OCI-LY1 (cell line): Measurements from ENCODE around the gene RASAL3.

Experiments used
- H2AFZ ChIP-seq: fragments of 200-600 bp; sonication (generic), shearing (Covaris generic); 2 replicates; pipeline ENCODE4 v1.6.0; 2014; ENCODE audit warnings: antibody characterized with exemption, mild to moderate bottlenecking, low read length
- H3F3A ChIP-seq: fragments of 200-600 bp; sonication (generic), shearing (Covaris generic); 2 replicates; pipeline ENCODE4 v1.6.0; 2014; ENCODE audit warnings: mild to moderate bottlenecking, antibody characterized with exemption, low read length, moderate library complexity; ENCODE audit not compliant: insufficient read depth
- H3K27ac ChIP-seq: fragments of 200-600 bp; sonication (generic); 2 replicates; pipeline ENCODE4 v1.5.1; 2014; ENCODE audit warnings: low read length, mixed run types, mild to moderate bottlenecking, low read depth; ENCODE audit not compliant: poor library complexity, severe bottlenecking
- H3K27me3 ChIP-seq: fragments of 200-600 bp; sonication (generic); 2 replicates; pipeline ENCODE4 v1.6.0; 2014; ENCODE audit warnings: antibody characterized with exemption, mild to moderate bottlenecking, low read length, moderate library complexity; ENCODE audit not compliant: insufficient read depth
- H3K36me3 ChIP-seq: fragments of 200-600 bp; sonication (generic); 2 replicates; pipeline ENCODE4 v1.6.1; 2014; ENCODE audit warnings: mild to moderate bottlenecking, antibody characterized with exemption, low read length, moderate library complexity, mixed read lengths; ENCODE audit not compliant: insufficient read depth
- H3K4me1 ChIP-seq: fragments of 200-600 bp; sonication (generic); 2 replicates; pipeline ENCODE4 v1.5.1; 2014; ENCODE audit warnings: mild to moderate bottlenecking, low read length, moderate library complexity; ENCODE audit not compliant: insufficient read depth, severe bottlenecking
- H3K4me2 ChIP-seq: fragments of 200-600 bp; sonication (generic), shearing (Covaris generic); 2 replicates; pipeline ENCODE4 v1.6.1; 2014; ENCODE audit warnings: low read length
- H3K4me3 ChIP-seq: fragments of 200-600 bp; sonication (generic); 2 replicates; pipeline ENCODE4 v1.5.1; 2014; ENCODE audit warnings: low read length, low read depth, mild to moderate bottlenecking, mixed read lengths; ENCODE audit not compliant: poor library complexity, severe bottlenecking
- H3K79me2 ChIP-seq: fragments of 200-600 bp; shearing (Covaris generic); 2 replicates; pipeline ENCODE4 v1.6.1; 2016; ENCODE audit warnings: mixed run types, low read length, mixed read lengths; ENCODE audit not compliant: insufficient read depth
- H3K9ac ChIP-seq: fragments of 200-600 bp; sonication (generic), shearing (Covaris generic); 2 replicates; pipeline ENCODE4 v1.6.1; 2014; ENCODE audit warnings: mild to moderate bottlenecking, low read length, mixed read lengths
- H3K9me2 ChIP-seq: fragments of 200-600 bp; sonication (generic), shearing (Covaris generic); 2 replicates; pipeline ENCODE4 v1.6.1; 2014; ENCODE audit warnings: low read depth, mild to moderate bottlenecking, low read length, mixed read lengths
- H3K9me3 ChIP-seq: fragments of 200-600 bp; shearing (Covaris generic); 2 replicates; pipeline ENCODE4 v1.6.1; 2014; ENCODE audit warnings: low read length, mixed read lengths
- H4K20me1 ChIP-seq: fragments of 200-600 bp; sonication (generic), shearing (Covaris generic); 2 replicates; pipeline ENCODE4 v1.6.0; 2016; ENCODE audit warnings: mild to moderate bottlenecking, low read length; ENCODE audit not compliant: insufficient read depth
- EZH2 ChIP-seq: fragments of 200-600 bp; sonication (generic), shearing (Covaris generic); IDR thresholded peaks from 2 replicates; pipeline ENCODE4 v1.8.0; 2017; ENCODE audit warnings: borderline replicate concordance, mixed run types, mild to moderate bottlenecking, antibody characterized with exemption, low read length, moderate library complexity, mixed read lengths
- TF ChIP-seq, protein P1 (sequence below): fragments of 200-600 bp; sonication (generic), shearing (Covaris generic); IDR thresholded peaks from 2 replicates; pipeline ENCODE4 v1.5.1; 2017; ENCODE audit warnings: mild to moderate bottlenecking, antibody characterized with exemption, low read length, moderate library complexity, mixed read lengths

Gene RASAL3

GRCh38 chr19:15439821-15440641 is 24.3 kb downstream of the RASAL3 start:
- Histone ChIP-seq H3F3A (no peaks in the 10 kb centered on the region), H3K27ac (no peak overlapping the region), H3K27me3 (peaks cover under 1% of the 10 kb centered on the region; the same call in 1 of the 2 replicates), H3K4me3 (no peak overlapping the region), H2AFZ (no peak overlapping the region), H3K9ac (no peak overlapping the region), H4K20me1 (no peaks in the 10 kb centered on the region), H3K36me3 (no peaks in the 10 kb centered on the region), H3K4me1 (no peaks in the 10 kb centered on the region), H3K9me3 (no peaks in the 10 kb centered on the region), H3K79me2 (no peaks in the 10 kb centered on the region), H3K4me2 (no peak overlapping the region), H3K9me2 (no peaks in the 10 kb centered on the region)
- TF ChIP-seq, protein P1, sequence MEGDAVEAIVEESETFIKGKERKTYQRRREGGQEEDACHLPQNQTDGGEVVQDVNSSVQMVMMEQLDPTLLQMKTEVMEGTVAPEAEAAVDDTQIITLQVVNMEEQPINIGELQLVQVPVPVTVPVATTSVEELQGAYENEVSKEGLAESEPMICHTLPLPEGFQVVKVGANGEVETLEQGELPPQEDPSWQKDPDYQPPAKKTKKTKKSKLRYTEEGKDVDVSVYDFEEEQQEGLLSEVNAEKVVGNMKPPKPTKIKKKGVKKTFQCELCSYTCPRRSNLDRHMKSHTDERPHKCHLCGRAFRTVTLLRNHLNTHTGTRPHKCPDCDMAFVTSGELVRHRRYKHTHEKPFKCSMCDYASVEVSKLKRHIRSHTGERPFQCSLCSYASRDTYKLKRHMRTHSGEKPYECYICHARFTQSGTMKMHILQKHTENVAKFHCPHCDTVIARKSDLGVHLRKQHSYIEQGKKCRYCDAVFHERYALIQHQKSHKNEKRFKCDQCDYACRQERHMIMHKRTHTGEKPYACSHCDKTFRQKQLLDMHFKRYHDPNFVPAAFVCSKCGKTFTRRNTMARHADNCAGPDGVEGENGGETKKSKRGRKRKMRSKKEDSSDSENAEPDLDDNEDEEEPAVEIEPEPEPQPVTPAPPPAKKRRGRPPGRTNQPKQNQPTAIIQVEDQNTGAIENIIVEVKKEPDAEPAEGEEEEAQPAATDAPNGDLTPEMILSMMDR: no peak
- no peak for TF ChIP-seq EZH2

DNA sequence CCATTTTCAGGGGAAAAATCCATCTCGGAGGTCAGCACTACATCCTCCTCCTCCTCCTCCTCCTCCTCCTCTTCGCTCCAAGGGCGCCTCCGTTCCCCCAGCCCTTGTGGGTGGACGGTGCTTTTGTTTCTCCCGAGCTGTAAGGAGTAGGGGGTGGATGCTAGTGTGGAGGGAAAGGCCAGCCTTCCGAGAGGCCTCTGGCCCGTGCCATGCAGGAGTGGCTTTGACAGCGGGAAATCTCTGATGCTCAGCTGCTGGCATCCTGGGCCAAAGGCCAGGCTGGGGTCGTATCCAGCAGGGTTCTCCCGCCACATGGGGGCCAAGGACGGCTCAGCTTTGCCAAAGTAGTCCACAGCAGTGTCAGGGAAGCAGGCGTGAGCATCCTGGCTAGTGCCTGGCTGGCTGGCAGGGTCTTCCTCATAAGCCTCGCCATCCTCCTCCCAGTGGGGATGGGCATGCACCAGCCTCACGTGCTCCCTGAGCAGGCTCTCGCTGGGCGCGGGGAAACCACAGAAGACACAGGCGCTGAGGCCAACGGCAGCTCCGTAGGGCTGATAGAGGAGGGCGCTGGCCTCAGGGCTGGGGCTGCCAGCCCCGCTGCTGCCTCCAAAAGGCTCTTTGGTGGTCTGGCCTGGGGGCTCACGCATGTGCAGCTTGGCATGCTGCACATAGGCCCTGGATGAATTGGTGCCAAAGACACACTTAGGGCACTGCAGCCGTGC is 25.1 kb downstream of the RASAL3 start:
- H4K20me1 ChIP-seq: no peaks in the 10 kb centered on the region
- H3K4me2 ChIP-seq: no peak overlapping the region
- no peak overlapping the region for H2AFZ ChIP-seq
- no peaks in the 10 kb centered on the region for H3K79me2 ChIP-seq
- no peaks in the 10 kb centered on the region for H3K9me2 ChIP-seq
- H3F3A ChIP-seq: no peaks in the 10 kb centered on the region
- no peaks in the 10 kb centered on the region for H3K36me3 ChIP-seq
- H3K4me3 ChIP-seq: no peak overlapping the region
- H3K9ac ChIP-seq: no peak overlapping the region
- no peaks in the 10 kb centered on the region for H3K9me3 ChIP-seq
- no peaks in the 10 kb centered on the region for H3K4me1 ChIP-seq
- H3K27me3 ChIP-seq: no peaks in the 10 kb centered on the region
- TF ChIP-seq EZH2: no peak
- TF ChIP-seq, protein P1: no peak
- no peak overlapping the region for H3K27ac ChIP-seq

- Histone ChIP-seq H3K27ac (no peak overlapping the region), H3K4me3 (no peak overlapping the region), H3K4me2 (no peak overlapping the region), H3K9me3 (no peaks in the 10 kb centered on the region), H3K9me2 (no peaks in the 10 kb centered on the region), H4K20me1 (no peaks in the 10 kb centered on the region), H3K4me1 (no peaks in the 10 kb centered on the region), H3F3A (no peaks in the 10 kb centered on the region), H2AFZ (no peak overlapping the region), H3K27me3 (no peaks in the 10 kb centered on the region), H3K79me2 (no peaks in the 10 kb centered on the region), H3K36me3 (no peaks in the 10 kb centered on the region), H3K9ac (no peak overlapping the region)
- TF ChIP-seq EZH2: no peak
- TF ChIP-seq, protein P1: no peak
Observed at GRCh38 chr19:15438577-15438976, 25.8 kb downstream of the RASAL3 start.
